Measurements from ENCODE around the gene APH1A. TPM values are rescaled to one million over a fixed set of nuclear protein-coding genes. Genes with fewer than 3 reads are reported as not detected.
"Not testable (repeated sequence)": the region's sequence is repeated elsewhere in the genome, so short reads cannot be mapped to it uniquely, and the experiment has no call there.

The APH1A gene
- total RNA-seq (73.0 TPM), polyA plus RNA-seq (114 TPM)

- Histone ChIP-seq H3K27ac (ENCODE audit: low read depth) (peak within 1 kb of the TSS; percentile 91), H3K4me1 (ENCODE audit: insufficient read depth) (no peaks in the 10 kb centered on the region), H3K36me3 (ENCODE audit: insufficient read depth) (peaks cover 2% of the 10 kb centered on the region), H3K4me3 (ENCODE audit: low read depth, low read length) (peak within 1 kb of the TSS; percentile 91)
- DNase-seq (ENCODE audit: extremely low spot score), result peak; percentile 95
- under 1% methylated on average over 49 of the region's 49 CpGs for WGBS
Measured at GRCh38 chr1:150268705-150269403, at the start of gene APH1A. TSS of gene APH1A (minus strand) at chr1:150269016. CDS start at chr1:150268810, 206 bp downstream.

- 91% methylated on average over 4 of the region's 4 CpGs for WGBS
- not testable (repeated sequence) for DNase-seq (ENCODE audit: extremely low spot score)
Measured at GRCh38 chr1:150314691-150315090, 45.9 kb upstream of the APH1A start.

GRCh38 chr1:150311762-150312161 is 42.9 kb upstream of the APH1A start:
- no peak overlapping the region for H3K4me3 ChIP-seq (ENCODE audit: low read depth, low read length)
- H3K27ac ChIP-seq (ENCODE audit: low read depth), result no peak overlapping the region
- DNase-seq (ENCODE audit: extremely low spot score), result no peak
- WGBS, result 89% methylated on average over 2 of the region's 2 CpGs
- no peaks in the 10 kb centered on the region for H3K36me3 ChIP-seq (ENCODE audit: insufficient read depth)
- no peaks in the 10 kb centered on the region for H3K4me1 ChIP-seq (ENCODE audit: insufficient read depth)

More at GRCh38 chr1:150314691-150315090, 45.9 kb upstream of the APH1A start:
- H3K36me3 ChIP-seq (ENCODE audit: insufficient read depth); H3K4me1 ChIP-seq (ENCODE audit: insufficient read depth); H3K27ac ChIP-seq (ENCODE audit: low read depth); H3K4me3 ChIP-seq (ENCODE audit: low read depth, low read length): not testable (repeated sequence)

DNA sequence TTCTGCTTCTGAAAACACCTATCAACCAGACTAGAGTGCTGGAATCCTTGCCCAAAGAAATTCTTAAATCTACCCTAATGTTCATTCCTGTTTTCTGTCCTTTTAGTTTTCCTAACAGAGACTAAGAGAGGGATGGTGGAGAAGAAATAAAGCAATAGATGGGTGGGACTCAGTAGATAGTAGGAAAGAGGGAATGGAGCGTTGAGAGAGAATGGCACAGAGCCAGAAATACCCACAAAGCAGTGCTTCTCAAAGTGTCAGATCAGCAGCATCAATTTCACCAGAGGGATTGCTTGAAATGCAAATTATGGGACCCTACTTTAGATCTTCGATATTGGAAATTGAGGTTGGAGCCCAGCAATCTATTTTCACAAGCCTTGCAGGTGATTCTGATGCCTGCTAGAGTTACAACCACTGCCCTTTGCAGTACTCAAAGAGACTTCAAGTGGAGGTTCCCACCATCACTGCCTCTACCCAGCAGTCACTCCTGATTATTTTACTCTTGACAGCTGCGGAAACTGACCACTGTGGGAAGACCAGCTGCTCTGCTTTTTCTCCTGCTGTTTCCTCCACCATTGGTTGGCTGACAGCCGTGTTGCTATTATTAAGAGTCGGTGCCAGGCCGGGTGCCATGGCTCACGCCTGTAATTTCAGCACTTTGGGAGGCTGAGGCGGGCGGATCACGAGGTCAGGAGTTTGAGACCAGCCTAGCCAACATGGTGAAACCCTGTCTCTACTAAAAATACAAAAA is 41.1 kb upstream of the APH1A start:
- H3K27ac ChIP-seq (ENCODE audit: low read depth), result no peak overlapping the region
- H3K36me3 ChIP-seq (ENCODE audit: insufficient read depth), result no peaks in the 10 kb centered on the region
- no peak overlapping the region for H3K4me3 ChIP-seq (ENCODE audit: low read depth, low read length)
- 78% methylated on average over 10 of the region's 10 CpGs for WGBS
- no peak for DNase-seq (ENCODE audit: extremely low spot score)
- H3K4me1 ChIP-seq (ENCODE audit: insufficient read depth), result no peaks in the 10 kb centered on the region

DNA sequence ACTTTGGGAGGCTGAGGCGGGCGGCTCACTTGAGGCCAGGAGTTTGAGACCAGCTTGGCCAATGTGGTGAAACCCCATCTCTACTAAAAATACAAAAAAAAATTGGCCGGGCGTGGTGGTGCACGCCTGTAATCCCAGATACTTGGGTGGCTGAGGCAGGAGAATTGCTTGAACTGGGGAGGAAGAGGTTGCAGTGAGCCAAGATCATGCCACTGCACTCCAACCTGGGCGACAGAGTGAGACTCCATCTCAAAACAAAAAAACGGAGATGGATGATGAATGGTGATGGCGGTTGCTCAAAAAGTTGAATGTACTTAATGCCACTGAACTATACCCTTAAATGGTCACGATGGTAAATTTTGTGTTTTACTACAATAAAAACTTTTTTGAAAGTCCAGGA is 39.8 kb upstream of the APH1A start:
- H3K36me3 ChIP-seq (ENCODE audit: insufficient read depth); H3K27ac ChIP-seq (ENCODE audit: low read depth); H3K4me1 ChIP-seq (ENCODE audit: insufficient read depth); H3K4me3 ChIP-seq (ENCODE audit: low read depth, low read length); DNase-seq (ENCODE audit: extremely low spot score): not testable (repeated sequence)
- WGBS, result 95% methylated on average over 9 of the region's 9 CpGs

- Histone ChIP-seq H3K4me1 (ENCODE audit: insufficient read depth) (no peaks in the 10 kb centered on the region), H3K36me3 (ENCODE audit: insufficient read depth) (peaks cover 2% of the 10 kb centered on the region), H3K27ac (ENCODE audit: low read depth) (no peak overlapping the region), H3K4me3 (ENCODE audit: low read depth, low read length) (no peak overlapping the region)
- WGBS, result 81% methylated on average over 2 of the region's 2 CpGs
- no peak for DNase-seq (ENCODE audit: extremely low spot score)
Measured at GRCh38 chr1:150302902-150303301, 34.1 kb upstream of the APH1A start.

- WGBS, result 86% methylated on average over 6 of the region's 6 CpGs
Measured at GRCh38 chr1:150302338-150302737, 33.5 kb upstream of the APH1A start.

GRCh38 chr1:150299716-150300115 is 30.9 kb upstream of the APH1A start:
- H3K4me3 ChIP-seq (ENCODE audit: low read depth, low read length), result no peak overlapping the region
- H3K4me1 ChIP-seq (ENCODE audit: insufficient read depth), result no peaks in the 10 kb centered on the region
- H3K36me3 ChIP-seq (ENCODE audit: insufficient read depth), result peaks cover 2% of the 10 kb centered on the region
- DNase-seq (ENCODE audit: extremely low spot score), result no peak
- H3K27ac ChIP-seq (ENCODE audit: low read depth), result no peak overlapping the region
- 96% methylated on average over 3 of the region's 3 CpGs for WGBS

More at GRCh38 chr1:150302338-150302737, 33.5 kb upstream of the APH1A start:
- H3K27ac ChIP-seq (ENCODE audit: low read depth), result no peak overlapping the region
- no peaks in the 10 kb centered on the region for H3K4me1 ChIP-seq (ENCODE audit: insufficient read depth)
- H3K4me3 ChIP-seq (ENCODE audit: low read depth, low read length), result no peak overlapping the region
- DNase-seq (ENCODE audit: extremely low spot score), result no peak
- H3K36me3 ChIP-seq (ENCODE audit: insufficient read depth), result peaks cover 2% of the 10 kb centered on the region

DNA sequence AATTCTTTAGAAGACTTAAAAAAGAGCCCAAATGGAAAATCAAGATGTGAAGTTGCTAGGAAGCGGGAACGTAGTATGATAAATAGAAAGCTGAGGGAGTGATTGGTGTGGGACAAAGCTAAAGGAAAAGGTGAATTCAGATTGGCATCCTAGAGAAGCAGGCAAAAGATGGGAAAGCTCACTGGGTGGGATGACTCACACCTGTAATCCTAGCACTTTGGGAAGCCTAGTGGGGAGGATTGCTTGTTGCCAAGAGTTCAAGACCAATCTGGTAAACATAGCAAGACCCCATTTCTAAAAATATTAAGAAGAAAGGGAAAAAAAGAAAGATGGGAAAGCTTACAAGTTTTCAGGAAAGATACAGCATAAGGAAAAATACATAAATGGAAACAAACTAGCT is 26.7 kb upstream of the APH1A start:
- no peak overlapping the region for H3K4me3 ChIP-seq (ENCODE audit: low read depth, low read length)
- H3K36me3 ChIP-seq (ENCODE audit: insufficient read depth), result peaks cover 2% of the 10 kb centered on the region
- no peaks in the 10 kb centered on the region for H3K4me1 ChIP-seq (ENCODE audit: insufficient read depth)
- WGBS, result 94% methylated on average over 2 of the region's 2 CpGs
- no peak for DNase-seq (ENCODE audit: extremely low spot score)
- H3K27ac ChIP-seq (ENCODE audit: low read depth), result no peak overlapping the region

- peak; percentile 95 for DNase-seq (ENCODE audit: extremely low spot score)
- Histone ChIP-seq H3K36me3 (ENCODE audit: insufficient read depth) (no peaks in the 10 kb centered on the region), H3K4me1 (ENCODE audit: insufficient read depth) (no peaks in the 10 kb centered on the region), H3K4me3 (ENCODE audit: low read depth, low read length) (peak within 1 kb of the TSS; percentile 57), H3K27ac (ENCODE audit: low read depth) (peak within 1 kb of the TSS; percentile 49)
- 5% methylated on average over 43 of the region's 43 CpGs for WGBS
Measured at GRCh38 chr1:150293433-150294253, 24.8 kb upstream of the APH1A start, which contains the start of gene MRPS21. TSS of gene MRPS21 (plus strand) at chr1:150293861. CDS start at chr1:150294367, 506 bp downstream.

DNA sequence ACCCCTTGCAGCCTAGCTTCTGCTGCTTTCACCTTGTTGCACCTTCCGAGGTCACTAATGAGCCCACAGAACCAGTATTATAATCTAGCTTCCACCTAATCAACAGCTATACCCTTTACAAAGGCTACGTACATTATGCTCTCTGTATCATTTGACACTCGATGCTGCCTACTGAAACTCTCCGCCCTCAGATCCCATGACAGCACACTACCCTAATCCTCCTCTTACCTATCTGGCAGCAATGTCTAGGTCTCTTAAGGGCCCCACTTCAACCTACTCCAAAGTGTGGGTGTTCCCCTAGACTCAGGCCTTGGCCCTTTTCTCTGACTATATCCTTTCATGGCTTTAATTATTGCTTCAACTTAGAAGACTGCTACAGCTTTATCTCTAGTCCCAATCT is 20.0 kb upstream of the APH1A start:
- no peaks in the 10 kb centered on the region for H3K4me1 ChIP-seq (ENCODE audit: insufficient read depth)
- H3K36me3 ChIP-seq (ENCODE audit: insufficient read depth), result no peaks in the 10 kb centered on the region
- no peak overlapping the region for H3K4me3 ChIP-seq (ENCODE audit: low read depth, low read length)
- no peak overlapping the region for H3K27ac ChIP-seq (ENCODE audit: low read depth)
- DNase-seq (ENCODE audit: extremely low spot score), result no peak
- 89% methylated on average over 4 of the region's 4 CpGs for whole genome bisulfite sequencing

DNA sequence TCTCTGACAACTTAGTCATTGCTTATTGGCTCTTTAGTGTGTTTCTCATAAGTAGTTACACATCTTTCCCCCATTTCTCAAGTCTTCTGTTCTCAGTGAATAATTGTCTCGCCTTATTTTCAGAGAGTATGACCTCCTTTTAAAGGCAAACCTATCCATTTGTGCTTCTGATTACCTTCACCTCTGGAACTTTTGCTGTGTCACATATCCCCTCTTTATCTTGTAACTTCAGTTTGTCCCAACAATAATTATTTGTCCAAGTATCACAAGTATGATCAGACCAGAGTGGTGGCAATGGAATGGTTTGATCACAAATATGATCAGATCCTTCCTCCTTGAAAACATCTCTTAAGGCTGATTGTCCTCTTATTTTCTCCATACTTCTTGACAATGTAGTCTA is 19.6 kb upstream of the APH1A start:
- Histone ChIP-seq H3K36me3 (ENCODE audit: insufficient read depth) (no peaks in the 10 kb centered on the region), H3K4me3 (ENCODE audit: low read depth, low read length) (no peak overlapping the region), H3K4me1 (ENCODE audit: insufficient read depth) (no peaks in the 10 kb centered on the region), H3K27ac (ENCODE audit: low read depth) (no peak overlapping the region)
- WGBS, result 86% methylated on average over 1 of the region's 1 CpG
- DNase-seq (ENCODE audit: extremely low spot score), result no peak

DNA sequence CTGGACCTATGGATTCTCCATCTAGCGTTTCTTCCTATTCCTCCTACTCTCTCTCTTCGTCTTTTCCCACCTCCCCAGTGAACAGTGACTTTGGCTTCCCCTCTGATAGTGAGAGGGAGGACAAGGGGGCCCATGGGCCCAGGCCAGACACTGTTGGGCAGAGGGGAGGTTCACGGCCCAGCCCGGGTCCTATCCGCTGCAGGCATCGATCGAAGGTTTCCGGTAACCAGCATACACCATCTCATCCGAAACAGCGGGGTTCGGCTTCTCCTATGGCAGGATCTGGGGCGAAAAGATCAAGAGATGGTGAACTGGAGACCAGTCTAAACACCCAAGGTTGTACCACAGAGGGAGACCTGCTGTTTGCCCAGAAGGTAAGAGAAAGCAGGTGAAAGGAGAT is 14.4 kb upstream of the APH1A start:
- no peak overlapping the region for H3K4me3 ChIP-seq (ENCODE audit: low read depth, low read length)
- DNase-seq (ENCODE audit: extremely low spot score), result no peak
- H3K4me1 ChIP-seq (ENCODE audit: insufficient read depth), result no peaks in the 10 kb centered on the region
- H3K27ac ChIP-seq (ENCODE audit: low read depth), result no peak overlapping the region
- 83% methylated on average over 12 of the region's 12 CpGs for WGBS
- no peaks in the 10 kb centered on the region for H3K36me3 ChIP-seq (ENCODE audit: insufficient read depth)

Measured in urinary bladder (tissue), 4 donors.